Measurements from ENCODE around the gene DXO.
"Not testable (repeated sequence)": the region's sequence is repeated elsewhere in the genome, so short reads cannot be mapped to it uniquely, and the experiment has no call there.

DXO gene

GRCh38 chr6:32010856-32011530, 39.1 kb upstream of the DXO start:
- not testable (repeated sequence) for DNase-seq; H3K4ac ChIP-seq (ENCODE audit: low read depth in 1 of 2, low read length in 2 of 2); H2BK15ac ChIP-seq (ENCODE audit: low read depth, poor library complexity, severe bottlenecking); H3K18ac ChIP-seq (ENCODE audit: low read depth in 1 of 2, low read length in 2 of 2); H3K9me3 ChIP-seq (ENCODE audit: control insufficient read depth, low read length); H4K8ac ChIP-seq (ENCODE audit: low read length); H3K27ac ChIP-seq (ENCODE audit: low read length, poor library complexity, severe bottlenecking); H3K4me1 ChIP-seq (ENCODE audit: control insufficient read depth, insufficient read depth, low read depth, low read length); H3K36me3 ChIP-seq (ENCODE audit: control insufficient read depth in 1 of 2, insufficient read depth in 2 of 2, low read depth in 1 of 2, low read length in 2 of 2); H2BK120ac ChIP-seq (ENCODE audit: low read depth, low read length); H3K23ac ChIP-seq (ENCODE audit: low read length in 2 of 2); H2AFZ ChIP-seq (ENCODE audit: low read depth, low read length); H2BK12ac ChIP-seq (ENCODE audit: low read length in 2 of 2); H2BK5ac ChIP-seq (ENCODE audit: low read depth, low read length, poor library complexity, severe bottlenecking); H4K91ac ChIP-seq (ENCODE audit: low read length); H3K27me3 ChIP-seq (ENCODE audit: control insufficient read depth in 1 of 2, insufficient read depth in 1 of 2, low read length in 2 of 2); H3K4me3 ChIP-seq (ENCODE audit: insufficient read depth in 1 of 2, low read depth in 1 of 2, low read length in 2 of 2); H3K4me2 ChIP-seq (ENCODE audit: low read length, poor library complexity, severe bottlenecking); H3K9ac ChIP-seq (ENCODE audit: low read length); H3K14ac ChIP-seq (ENCODE audit: low read length in 2 of 2); H3K79me1 ChIP-seq (replicated peaks; ENCODE audit: low read length, poor library complexity, severe bottlenecking); H2AK5ac ChIP-seq (ENCODE audit: low read length, severe bottlenecking)
- no CpG with 5 or more reads among the region's 27 CpGs for WGBS

- not testable (repeated sequence) for H4K8ac ChIP-seq (ENCODE audit: low read length); H3K9ac ChIP-seq (ENCODE audit: low read length); H2BK12ac ChIP-seq (ENCODE audit: low read length in 2 of 2); H3K4me1 ChIP-seq (ENCODE audit: control insufficient read depth, insufficient read depth, low read depth, low read length); H3K18ac ChIP-seq (ENCODE audit: low read depth in 1 of 2, low read length in 2 of 2); H3K9me3 ChIP-seq (ENCODE audit: control insufficient read depth, low read length); H2AFZ ChIP-seq (ENCODE audit: low read depth, low read length); H3K14ac ChIP-seq (ENCODE audit: low read length in 2 of 2); H3K4ac ChIP-seq (ENCODE audit: low read depth in 1 of 2, low read length in 2 of 2); H3K27ac ChIP-seq (ENCODE audit: low read length, poor library complexity, severe bottlenecking); H3K4me3 ChIP-seq (ENCODE audit: insufficient read depth in 1 of 2, low read depth in 1 of 2, low read length in 2 of 2); H3K23ac ChIP-seq (ENCODE audit: low read length in 2 of 2); H2BK5ac ChIP-seq (ENCODE audit: low read depth, low read length, poor library complexity, severe bottlenecking); H2BK15ac ChIP-seq (ENCODE audit: low read depth, poor library complexity, severe bottlenecking); H4K91ac ChIP-seq (ENCODE audit: low read length); H3K4me2 ChIP-seq (ENCODE audit: low read length, poor library complexity, severe bottlenecking); H2AK5ac ChIP-seq (ENCODE audit: low read length, severe bottlenecking); H3K27me3 ChIP-seq (ENCODE audit: control insufficient read depth in 1 of 2, insufficient read depth in 1 of 2, low read length in 2 of 2); H3K36me3 ChIP-seq (ENCODE audit: control insufficient read depth in 1 of 2, insufficient read depth in 2 of 2, low read depth in 1 of 2, low read length in 2 of 2); H2BK120ac ChIP-seq (ENCODE audit: low read depth, low read length); DNase-seq; H3K79me1 ChIP-seq (replicated peaks; ENCODE audit: low read length, poor library complexity, severe bottlenecking)
- 36% methylated on average over 2 of the region's 12 CpGs for WGBS
These were observed 37.6 kb upstream of the DXO start for GRCh38 chr6:32009537-32009936.

GRCh38 chr6:32008616-32009015, 36.7 kb upstream of the DXO start:
- not testable (repeated sequence) for H3K4me3 ChIP-seq (ENCODE audit: insufficient read depth in 1 of 2, low read depth in 1 of 2, low read length in 2 of 2); H2AK5ac ChIP-seq (ENCODE audit: low read length, severe bottlenecking); H2BK12ac ChIP-seq (ENCODE audit: low read length in 2 of 2); H3K14ac ChIP-seq (ENCODE audit: low read length in 2 of 2); H3K4ac ChIP-seq (ENCODE audit: low read depth in 1 of 2, low read length in 2 of 2); DNase-seq; H3K27me3 ChIP-seq (ENCODE audit: control insufficient read depth in 1 of 2, insufficient read depth in 1 of 2, low read length in 2 of 2); H3K9me3 ChIP-seq (ENCODE audit: control insufficient read depth, low read length); H2BK120ac ChIP-seq (ENCODE audit: low read depth, low read length); H4K8ac ChIP-seq (ENCODE audit: low read length); H3K36me3 ChIP-seq (ENCODE audit: control insufficient read depth in 1 of 2, insufficient read depth in 2 of 2, low read depth in 1 of 2, low read length in 2 of 2); H3K9ac ChIP-seq (ENCODE audit: low read length); H3K4me1 ChIP-seq (ENCODE audit: control insufficient read depth, insufficient read depth, low read depth, low read length); H4K91ac ChIP-seq (ENCODE audit: low read length); H2BK15ac ChIP-seq (ENCODE audit: low read depth, poor library complexity, severe bottlenecking); H3K27ac ChIP-seq (ENCODE audit: low read length, poor library complexity, severe bottlenecking); H3K4me2 ChIP-seq (ENCODE audit: low read length, poor library complexity, severe bottlenecking); H2AFZ ChIP-seq (ENCODE audit: low read depth, low read length); H2BK5ac ChIP-seq (ENCODE audit: low read depth, low read length, poor library complexity, severe bottlenecking); H3K23ac ChIP-seq (ENCODE audit: low read length in 2 of 2); H3K79me1 ChIP-seq (replicated peaks; ENCODE audit: low read length, poor library complexity, severe bottlenecking); H3K18ac ChIP-seq (ENCODE audit: low read depth in 1 of 2, low read length in 2 of 2)
- WGBS, result no CpG with 5 or more reads among the region's 12 CpGs

DNA sequence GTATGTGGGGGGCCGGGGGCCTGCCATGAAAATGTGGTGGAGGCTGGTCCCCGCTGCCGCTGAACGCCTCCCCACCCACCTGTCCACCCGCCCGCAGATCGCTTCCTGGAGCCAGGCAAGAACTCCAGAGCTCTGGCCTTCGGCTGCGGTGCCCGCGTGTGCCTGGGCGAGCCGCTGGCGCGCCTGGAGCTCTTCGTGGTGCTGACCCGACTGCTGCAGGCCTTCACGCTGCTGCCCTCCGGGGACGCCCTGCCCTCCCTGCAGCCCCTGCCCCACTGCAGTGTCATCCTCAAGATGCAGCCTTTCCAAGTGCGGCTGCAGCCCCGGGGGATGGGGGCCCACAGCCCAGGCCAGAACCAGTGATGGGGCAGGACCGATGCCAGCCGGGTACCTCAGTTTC, 36.1 kb upstream of the DXO start:
- H2AFZ ChIP-seq (ENCODE audit: low read depth, low read length); H3K9me3 ChIP-seq (ENCODE audit: control insufficient read depth, low read length); H3K36me3 ChIP-seq (ENCODE audit: control insufficient read depth in 1 of 2, insufficient read depth in 2 of 2, low read depth in 1 of 2, low read length in 2 of 2); H2BK15ac ChIP-seq (ENCODE audit: low read depth, poor library complexity, severe bottlenecking); H3K9ac ChIP-seq (ENCODE audit: low read length); H2AK5ac ChIP-seq (ENCODE audit: low read length, severe bottlenecking); H3K4ac ChIP-seq (ENCODE audit: low read depth in 1 of 2, low read length in 2 of 2); H3K4me1 ChIP-seq (ENCODE audit: control insufficient read depth, insufficient read depth, low read depth, low read length); H2BK5ac ChIP-seq (ENCODE audit: low read depth, low read length, poor library complexity, severe bottlenecking); H2BK120ac ChIP-seq (ENCODE audit: low read depth, low read length); H2BK12ac ChIP-seq (ENCODE audit: low read length in 2 of 2); H3K4me3 ChIP-seq (ENCODE audit: insufficient read depth in 1 of 2, low read depth in 1 of 2, low read length in 2 of 2); H4K91ac ChIP-seq (ENCODE audit: low read length); H3K79me1 ChIP-seq (replicated peaks; ENCODE audit: low read length, poor library complexity, severe bottlenecking); H4K8ac ChIP-seq (ENCODE audit: low read length); H3K27me3 ChIP-seq (ENCODE audit: control insufficient read depth in 1 of 2, insufficient read depth in 1 of 2, low read length in 2 of 2); H3K23ac ChIP-seq (ENCODE audit: low read length in 2 of 2); H3K14ac ChIP-seq (ENCODE audit: low read length in 2 of 2); H3K4me2 ChIP-seq (ENCODE audit: low read length, poor library complexity, severe bottlenecking); DNase-seq; H3K27ac ChIP-seq (ENCODE audit: low read length, poor library complexity, severe bottlenecking); H3K18ac ChIP-seq (ENCODE audit: low read depth in 1 of 2, low read length in 2 of 2): not testable (repeated sequence)
- no CpG with 5 or more reads among the region's 24 CpGs for WGBS

Data from mesenchymal stem cell (in vitro differentiated cells and primary cell).